ENCODE data around the gene DNAJC17. TPM values are rescaled to one million over a fixed set of nuclear protein-coding genes. Genes with fewer than 3 reads are reported as not detected.
A peak's percentile ranks its signal among the peaks of the same experiment; 100 is the strongest.

Gene DNAJC17
- total RNA-seq, 1 experiment from 2014 or later = 39.3 TPM

DNA sequence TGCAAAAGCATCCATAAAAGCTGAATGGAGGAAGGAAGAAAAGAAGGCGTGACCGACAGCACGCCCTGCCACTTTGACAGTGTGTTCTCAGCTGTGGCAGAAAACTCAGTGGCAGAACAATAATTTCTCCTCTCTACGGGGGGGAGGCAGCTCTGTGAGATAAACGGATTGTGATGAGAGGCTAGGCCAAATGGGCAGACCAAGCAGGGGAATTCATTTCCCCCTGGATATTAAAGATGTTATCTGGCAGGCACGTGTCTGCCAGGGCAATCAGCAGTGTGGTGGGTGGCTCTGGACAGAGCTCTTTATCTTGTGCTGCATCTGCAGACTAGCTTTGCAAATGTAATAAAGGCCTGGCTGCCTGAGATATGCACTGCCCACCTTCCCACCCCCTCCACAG is 50.3 kb downstream of the DNAJC17 start:
- no peak overlapping the region for H3K4me3 ChIP-seq (ENCODE audit: low read depth in 2 of 2, low read length in 2 of 2)
- no peaks in the 10 kb centered on the region for H3K27me3 ChIP-seq (ENCODE audit: control insufficient read depth, insufficient read depth, low read length)
- in situ Hi-C loops (cut with HindIII; ENCODE audit: low pct_unique_long_range_greater_than_20kb, low sequenced_read_pairs) (no loop called here), intact Hi-C loops (cut with micrococcal nuclease; ENCODE audit: unreplicated experiment) (no loop called here)
- H3K27ac ChIP-seq (ENCODE audit: low read length) = no peak overlapping the region
- TF ChIP-seq POLR2AphosphoS5 (IDR thresholded peaks at IDR 0.05; ENCODE audit: low read depth, low read length) (no peak), SIN3A (IDR thresholded peaks at IDR 0.05; ENCODE audit: borderline replicate concordance, insufficient read depth, low read depth, low read length) (no peak), TCF7L2 (IDR thresholded peaks at IDR 0.05; ENCODE audit: low read depth, low read length) (no peak)
- TF ChIP-seq, protein P1, sequence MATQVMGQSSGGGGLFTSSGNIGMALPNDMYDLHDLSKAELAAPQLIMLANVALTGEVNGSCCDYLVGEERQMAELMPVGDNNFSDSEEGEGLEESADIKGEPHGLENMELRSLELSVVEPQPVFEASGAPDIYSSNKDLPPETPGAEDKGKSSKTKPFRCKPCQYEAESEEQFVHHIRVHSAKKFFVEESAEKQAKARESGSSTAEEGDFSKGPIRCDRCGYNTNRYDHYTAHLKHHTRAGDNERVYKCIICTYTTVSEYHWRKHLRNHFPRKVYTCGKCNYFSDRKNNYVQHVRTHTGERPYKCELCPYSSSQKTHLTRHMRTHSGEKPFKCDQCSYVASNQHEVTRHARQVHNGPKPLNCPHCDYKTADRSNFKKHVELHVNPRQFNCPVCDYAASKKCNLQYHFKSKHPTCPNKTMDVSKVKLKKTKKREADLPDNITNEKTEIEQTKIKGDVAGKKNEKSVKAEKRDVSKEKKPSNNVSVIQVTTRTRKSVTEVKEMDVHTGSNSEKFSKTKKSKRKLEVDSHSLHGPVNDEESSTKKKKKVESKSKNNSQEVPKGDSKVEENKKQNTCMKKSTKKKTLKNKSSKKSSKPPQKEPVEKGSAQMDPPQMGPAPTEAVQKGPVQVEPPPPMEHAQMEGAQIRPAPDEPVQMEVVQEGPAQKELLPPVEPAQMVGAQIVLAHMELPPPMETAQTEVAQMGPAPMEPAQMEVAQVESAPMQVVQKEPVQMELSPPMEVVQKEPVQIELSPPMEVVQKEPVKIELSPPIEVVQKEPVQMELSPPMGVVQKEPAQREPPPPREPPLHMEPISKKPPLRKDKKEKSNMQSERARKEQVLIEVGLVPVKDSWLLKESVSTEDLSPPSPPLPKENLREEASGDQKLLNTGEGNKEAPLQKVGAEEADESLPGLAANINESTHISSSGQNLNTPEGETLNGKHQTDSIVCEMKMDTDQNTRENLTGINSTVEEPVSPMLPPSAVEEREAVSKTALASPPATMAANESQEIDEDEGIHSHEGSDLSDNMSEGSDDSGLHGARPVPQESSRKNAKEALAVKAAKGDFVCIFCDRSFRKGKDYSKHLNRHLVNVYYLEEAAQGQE (IDR thresholded peaks at IDR 0.05; ENCODE audit: insufficient read depth in 1 of 2, low read depth in 2 of 2, low read length in 1 of 2) = no peak
- H3K9me3 ChIP-seq (ENCODE audit: control insufficient read depth, insufficient read depth, low read depth, low read length) = no peaks in the 10 kb centered on the region
- ChIA-PET CTCF (interaction anchor here (0.5 to 0.6 kb wide), 2 partner anchors 20 to 43 kb away, joined by 4 read pairs; no protein-coding TSS in a partner anchor), POLR2A (interaction anchor here (0.7 to 1.0 kb wide), 2 partner anchors 68 to 466 kb away, joined by 8 to 11 read pairs; no protein-coding TSS in a partner anchor)
- ATAC-seq = no peak
- no TSS peak for BruUV-seq (replicated peaks)
- H3K4me1 ChIP-seq (ENCODE audit: control insufficient read depth, insufficient read depth, low read length) = peaks cover 17% of the 10 kb centered on the region
- no peak for DNase-seq (ENCODE audit: low read depth, low spot score)
- H3K36me3 ChIP-seq (ENCODE audit: control insufficient read depth, insufficient read depth, low read length) = no peaks in the 10 kb centered on the region; the same call in 1 of the 2 replicates

DNA sequence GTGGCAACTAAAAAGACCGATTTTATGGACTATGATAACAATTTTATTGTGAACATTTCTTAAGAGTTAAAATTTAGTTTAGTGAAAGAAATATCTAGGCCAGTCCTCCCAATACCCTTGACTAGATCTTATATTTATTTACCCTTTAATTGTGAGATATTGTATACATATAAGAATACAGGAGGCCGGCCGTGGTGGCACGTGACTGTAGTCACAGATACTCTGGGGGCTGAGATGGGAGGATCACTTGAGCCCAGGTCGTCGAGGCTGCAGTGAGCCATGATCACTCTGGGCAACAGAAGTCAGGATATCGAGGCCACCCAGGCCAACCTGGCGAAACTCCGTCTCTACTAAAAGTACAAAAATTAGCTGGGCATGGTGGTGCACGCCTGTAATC is 51.5 kb downstream of the DNAJC17 start:
- POLR2A ChIA-PET = interaction anchor here (0.7 kb wide), 1 partner anchor 10 kb away, joined by 4 read pairs; no protein-coding TSS in a partner anchor
- Histone ChIP-seq H3K4me3 (ENCODE audit: low read depth in 2 of 2, low read length in 2 of 2) (peak overlapping the region; percentile 63 to 92), H3K9me3 (ENCODE audit: control insufficient read depth, insufficient read depth, low read depth, low read length) (no peaks in the 10 kb centered on the region), H3K27me3 (ENCODE audit: control insufficient read depth, insufficient read depth, low read length) (no peaks in the 10 kb centered on the region), H3K36me3 (ENCODE audit: control insufficient read depth, insufficient read depth, low read length) (no peaks in the 10 kb centered on the region; the same call in 1 of the 2 replicates), H3K27ac (ENCODE audit: low read length) (peak overlapping the region; percentile 96), H3K4me1 (ENCODE audit: control insufficient read depth, insufficient read depth, low read length) (peaks cover 17% of the 10 kb centered on the region)
- ATAC-seq = no peak
- DNase-seq (ENCODE audit: low read depth, low spot score) = no peak
- TF ChIP-seq POLR2AphosphoS5 (IDR thresholded peaks at IDR 0.05; ENCODE audit: low read depth, low read length) (no peak), TCF7L2 (IDR thresholded peaks at IDR 0.05; ENCODE audit: low read depth, low read length) (no peak), SIN3A (IDR thresholded peaks at IDR 0.05; ENCODE audit: borderline replicate concordance, insufficient read depth, low read depth, low read length) (no peak)
- TF ChIP-seq, protein P1 (IDR thresholded peaks at IDR 0.05; ENCODE audit: insufficient read depth in 1 of 2, low read depth in 2 of 2, low read length in 1 of 2) = no peak
- TF ChIP-seq, protein P2, sequence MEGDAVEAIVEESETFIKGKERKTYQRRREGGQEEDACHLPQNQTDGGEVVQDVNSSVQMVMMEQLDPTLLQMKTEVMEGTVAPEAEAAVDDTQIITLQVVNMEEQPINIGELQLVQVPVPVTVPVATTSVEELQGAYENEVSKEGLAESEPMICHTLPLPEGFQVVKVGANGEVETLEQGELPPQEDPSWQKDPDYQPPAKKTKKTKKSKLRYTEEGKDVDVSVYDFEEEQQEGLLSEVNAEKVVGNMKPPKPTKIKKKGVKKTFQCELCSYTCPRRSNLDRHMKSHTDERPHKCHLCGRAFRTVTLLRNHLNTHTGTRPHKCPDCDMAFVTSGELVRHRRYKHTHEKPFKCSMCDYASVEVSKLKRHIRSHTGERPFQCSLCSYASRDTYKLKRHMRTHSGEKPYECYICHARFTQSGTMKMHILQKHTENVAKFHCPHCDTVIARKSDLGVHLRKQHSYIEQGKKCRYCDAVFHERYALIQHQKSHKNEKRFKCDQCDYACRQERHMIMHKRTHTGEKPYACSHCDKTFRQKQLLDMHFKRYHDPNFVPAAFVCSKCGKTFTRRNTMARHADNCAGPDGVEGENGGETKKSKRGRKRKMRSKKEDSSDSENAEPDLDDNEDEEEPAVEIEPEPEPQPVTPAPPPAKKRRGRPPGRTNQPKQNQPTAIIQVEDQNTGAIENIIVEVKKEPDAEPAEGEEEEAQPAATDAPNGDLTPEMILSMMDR (IDR thresholded peaks at IDR 0.05) = no peak
- CTCF ChIA-PET = interaction anchor here (0.5 kb wide), 1 partner anchor 233 kb away, joined by 5 read pairs; no protein-coding TSS in a partner anchor
- no TSS peak for BruUV-seq (replicated peaks)
- in situ Hi-C loops (cut with HindIII; ENCODE audit: low pct_unique_long_range_greater_than_20kb, low sequenced_read_pairs) (no loop called here), intact Hi-C loops (cut with micrococcal nuclease; ENCODE audit: unreplicated experiment) (no loop called here)
